Psoas muscle (tissue), 8 donors: ENCODE data around the gene XXYLT1. TPM values are rescaled to one million over a fixed set of nuclear protein-coding genes. Genes with fewer than 3 reads are reported as not detected.

Experiments used
- ATAC-seq, 4 donors: fragments of 200-7000 bp; cut with Tn5 transposase; one replicate each; pipeline ENCODE4 v1.9.1; 2020; ENCODE audit warnings: moderate library complexity in 3 of 4, mild to moderate bottlenecking in 2 of 4
- DNase-seq, 2 donors: peaks; one replicate each; pipeline ENCODE4 v3.0.0-alpha.2; 2020
- H3K27ac ChIP-seq: fragments of 200-600 bp; one replicate; pipeline ENCODE4 v1.8.0; 2022
- H3K27me3 ChIP-seq, 3 donors: fragments of 200-600 bp in 1 of 3; one replicate each; pipeline versions ENCODE4 v1.6.1 to v1.8.0; 2013 to 2022; ENCODE audit warnings: low read length in 2 of 3, mild to moderate bottlenecking in 2 of 3, moderate library complexity in 1 of 3; ENCODE audit not compliant: insufficient read depth in 3 of 3
- H3K36me3 ChIP-seq, 2 donors: fragments of 200-600 bp in 1 of 2; one replicate each; pipeline versions ENCODE4 v1.6.1 to v1.8.0; 2013 to 2022; ENCODE audit warnings: low read depth in 1 of 2, mild to moderate bottlenecking in 1 of 2, moderate library complexity in 1 of 2; ENCODE audit not compliant: insufficient read depth in 1 of 2
- H3K4me1 ChIP-seq: fragments of 200-600 bp; one replicate; pipeline ENCODE4 v1.8.0; 2022
- H3K4me3 ChIP-seq: fragments of 200-600 bp; one replicate; pipeline ENCODE4 v1.8.0; 2022; ENCODE audit warnings: mild to moderate bottlenecking
- H3K9me3 ChIP-seq: fragments of 200-600 bp; one replicate; pipeline ENCODE4 v1.8.0; 2022
- CTCF ChIP-seq: fragments of 200-600 bp; IDR thresholded peaks from one replicate; pipeline ENCODE4 v1.8.0; 2022; ENCODE audit warnings: antibody characterized with exemption
- WGBS, 3 donors: extraction: QIAGEN DNeasy Blood & Tissue Kit; methylation state at CpG; one replicate each; pipeline versions ENCODE4 v1.1.6 to v1.1.7; 2013; 5-methylcytosine and 5-hydroxymethylcytosine counted together
- intact Hi-C, 2 donors: fragments of 100-400 bp; cut with DNase I; formaldehyde crosslinking; loops; one replicate each; pipeline versions ENCODE4 v1.11.0 to v1.14.2; 2022
- polyA plus RNA-seq, 3 donors: library from polyadenylated mRNA; stranded (reverse); fragments of 200-250 nt; gene quantifications; one replicate each; pipeline ENCODE4 v1.2.3, GENCODE V29; 2013
- total RNA-seq, 4 donors: library from RNA; stranded (reverse); fragmentation: NEBNext Ultra II Directional in 2 of 4; extraction: Animal tissue kit (Norgen Biotek cat#: 25700) in 2 of 4; gene quantifications; one replicate each; pipeline versions ENCODE4 v1.2.1 to v1.2.4, GENCODE V29; 2021 to 2023
- donor health status: healthy with polysubstance abuse.
- donor health status: DM: no; HTN: no; CAD: no; lungs with moderate emphysema.
- donor health status: Bipolar disorder and iron deficiency.
- donor health status: healthy.
- donor health status: DM: yes; HTN: yes; CAD: no.
- donor health status: DM: no; HTN: no; CAD: no.
- donor health status: DM: no; HTN: no; CAD: no.
- donor health status: DM: yes; HTN: yes; CAD: no.

The XXYLT1 gene
- total and polyA plus RNA-seq, 7 donors = 0.86 to 3.5 (median 1.8) TPM

- no peak for DNase-seq
- intact Hi-C loops = no loop called here
- H3K9me3 ChIP-seq = peaks cover 4% of the 10 kb centered on the region
- TF ChIP-seq CTCF = no peak
- WGBS, 3 donors = 84 to 88% (median 86%) methylated on average over 5 of the region's 5 CpGs
- H3K4me3 ChIP-seq = no peak overlapping the region
- H3K4me1 ChIP-seq = no peaks in the 10 kb centered on the region
- ATAC-seq = peak in 1 of 4 donors; percentile 27
- H3K27me3 ChIP-seq = no peaks in the 10 kb centered on the region
- H3K36me3 ChIP-seq = no peaks in the 10 kb centered on the region
- no peak overlapping the region for H3K27ac ChIP-seq
Observed at GRCh38 chr3:195196266-195196665, 74.7 kb downstream of the XXYLT1 start.

GRCh38 chr3:195195321-195196209, 75.4 kb downstream of the XXYLT1 start:
- Histone ChIP-seq H3K4me3 (no peak overlapping the region), H3K4me1 (no peaks in the 10 kb centered on the region), H3K36me3 (no peaks in the 10 kb centered on the region), H3K9me3 (peaks cover 11% of the 10 kb centered on the region), H3K27me3 (no peaks in the 10 kb centered on the region), H3K27ac (no peak overlapping the region)
- ATAC-seq (peak in 1 of 4 donors; percentile 16), DNase-seq (peak in 1 of 2 donors; percentile 35)
- no peak for TF ChIP-seq CTCF
- intact Hi-C loops = no loop called here
- WGBS, 3 donors = 72 to 80% (median 75%) methylated on average over 17 of the region's 17 CpGs

- Histone ChIP-seq H3K9me3 (peaks cover 12% of the 10 kb centered on the region), H3K4me1 (no peaks in the 10 kb centered on the region), H3K27me3 (no peaks in the 10 kb centered on the region), H3K4me3 (no peak overlapping the region), H3K36me3 (no peaks in the 10 kb centered on the region), H3K27ac (no peak overlapping the region)
- TF ChIP-seq CTCF = no peak
- DNase-seq = no peak
- WGBS, 3 donors = 78 to 85% (median 80%) methylated on average over 8 of the region's 8 CpGs
- ATAC-seq = no peak
- intact Hi-C loops = no loop called here
Observed at GRCh38 chr3:195194559-195195206, 76.3 kb downstream of the XXYLT1 start.

GRCh38 chr3:195191580-195191979, 79.4 kb downstream of the XXYLT1 start:
- DNase-seq = no peak
- Histone ChIP-seq H3K36me3 (no peaks in the 10 kb centered on the region), H3K27me3 (no peaks in the 10 kb centered on the region), H3K9me3 (peaks cover 12% of the 10 kb centered on the region), H3K27ac (no peak overlapping the region), H3K4me1 (peaks cover 12% of the 10 kb centered on the region), H3K4me3 (no peak overlapping the region)
- intact Hi-C loops = no loop called here
- TF ChIP-seq CTCF = no peak
- no peak for ATAC-seq
- 97 to 100% (median 99%) methylated on average over 1 of the region's 1 CpG for WGBS, 3 donors
